ENCODE data around the gene TRIP12.

GRCh38 chr2:229901819-229902218, 20.0 kb downstream of the TRIP12 start:
- no peak for TF ChIP-seq CTCF (IDR thresholded peaks at IDR 0.05; ENCODE audit: low read depth, low read length)
- no peak for TF ChIP-seq EZH2phosphoT487 (IDR thresholded peaks at IDR 0.05; ENCODE audit: low read depth)

Measured in OCI-LY3 (cell line).